Smooth muscle cell (in vitro differentiated cells): ENCODE data around the gene CHST4. TPM values are rescaled to one million over a fixed set of nuclear protein-coding genes. Genes with fewer than 3 reads are reported as not detected.

Experiments
- DNase-seq: peaks from one replicate; lab custom pipeline; 2025; ENCODE audit not compliant: unreplicated experiment; lab: John Stamatoyannopoulos, UW
- H2AFZ ChIP-seq: fragments of 200-600 bp; sonication (generic); 2 replicates; pipeline ENCODE4 v1.6.0; 2016; ENCODE audit warnings: antibody characterized with exemption, low read depth, mild to moderate bottlenecking
- H3F3A ChIP-seq: fragments of 200-600 bp; sonication (generic); 2 replicates; pipeline ENCODE4 v1.6.0; 2017; ENCODE audit warnings: antibody characterized with exemption, low read depth
- H3K27ac ChIP-seq: fragments of 200-600 bp; sonication (generic); 2 replicates; pipeline ENCODE4 v1.5.1; 2016; ENCODE audit warnings: low read depth, mild to moderate bottlenecking
- H3K27me3 ChIP-seq: fragments of 200-600 bp; sonication (generic); 2 replicates; pipeline ENCODE4 v1.6.1; 2016; ENCODE audit warnings: low read depth, mild to moderate bottlenecking
- H3K36me3 ChIP-seq: fragments of 200-600 bp; sonication (generic); 2 replicates; pipeline ENCODE4 v1.5.1; 2016; ENCODE audit warnings: low read depth
- H3K4me1 ChIP-seq: fragments of 200-600 bp; sonication (generic); 2 replicates; pipeline ENCODE4 v1.5.1; 2016; ENCODE audit warnings: low read depth
- H3K4me2 ChIP-seq: fragments of 200-600 bp; sonication (generic); 2 replicates; pipeline ENCODE4 v1.6.0; 2016; ENCODE audit warnings: mild to moderate bottlenecking
- H3K4me3 ChIP-seq: fragments of 200-600 bp; sonication (generic); 2 replicates; pipeline ENCODE4 v1.5.1; 2016; ENCODE audit warnings: mild to moderate bottlenecking
- H3K79me2 ChIP-seq: fragments of 200-600 bp; sonication (generic); 2 replicates; pipeline ENCODE4 v1.6.0; 2016; ENCODE audit warnings: low read depth, mild to moderate bottlenecking
- H3K9ac ChIP-seq: fragments of 200-600 bp; sonication (generic); 2 replicates; pipeline ENCODE4 v1.6.0; 2016; ENCODE audit warnings: low read depth
- H3K9me3 ChIP-seq: fragments of 200-600 bp; sonication (generic); replicated peaks from 2 replicates; pipeline ENCODE4 v1.5.1; 2016; ENCODE audit warnings: low read depth
- H4K20me1 ChIP-seq: fragments of 200-600 bp; sonication (generic); 2 replicates; pipeline ENCODE4 v1.6.0; 2016; ENCODE audit warnings: low read depth
- CTCF ChIP-seq: fragments of 200-600 bp; sonication (generic); IDR thresholded peaks from 2 replicates; pipeline ENCODE4 v1.5.1; 2017; ENCODE audit warnings: borderline replicate concordance, mild to moderate bottlenecking, antibody characterized with exemption; ENCODE audit not compliant: insufficient read depth, poor library complexity, severe bottlenecking
- WGBS: methylation state at CpG from one replicate; pipeline ENCODE4 v1.1.7; 2016; ENCODE audit warnings: low lambda C conversion rate; 5-methylcytosine and 5-hydroxymethylcytosine counted together
- polyA plus RNA-seq: library from polyadenylated mRNA; unstranded; fragments of >200 nt; fragmentation: Nextera tagmentation; extraction: Ambion mirVana; gene quantifications from 2 replicates; pipeline ENCODE4 v1.2.1, GENCODE V29; 2016
- total RNA-seq: library from RNA; depleted of rRNA; stranded (reverse); fragments of >200 nt; gene quantifications from 2 replicates; pipeline ENCODE4 v1.2.3, GENCODE V29; 2014

The CHST4 gene
- total and polyA plus RNA-seq, 2 experiments from 2014 or later: not detected

GRCh38 chr16:71480956-71481355, 45.3 kb upstream of the CHST4 start:
- H2AFZ ChIP-seq: no peak overlapping the region
- peaks cover 4% of the 10 kb centered on the region for H3K4me1 ChIP-seq
- no peak overlapping the region for H3K4me3 ChIP-seq
- no peaks in the 10 kb centered on the region for H3K9me3 ChIP-seq
- no peak overlapping the region for H3K9ac ChIP-seq
- no peaks in the 10 kb centered on the region for H4K20me1 ChIP-seq
- no peak for TF ChIP-seq CTCF
- 95% methylated on average over 2 of the region's 2 CpGs for WGBS
- H3K27ac ChIP-seq: no peak overlapping the region
- H3K27me3 ChIP-seq: no peaks in the 10 kb centered on the region
- DNase-seq: no peak
- no peaks in the 10 kb centered on the region for H3K36me3 ChIP-seq
- H3K79me2 ChIP-seq: no peaks in the 10 kb centered on the region
- no peak overlapping the region for H3K4me2 ChIP-seq
- H3F3A ChIP-seq: peaks cover 4% of the 10 kb centered on the region

DNA sequence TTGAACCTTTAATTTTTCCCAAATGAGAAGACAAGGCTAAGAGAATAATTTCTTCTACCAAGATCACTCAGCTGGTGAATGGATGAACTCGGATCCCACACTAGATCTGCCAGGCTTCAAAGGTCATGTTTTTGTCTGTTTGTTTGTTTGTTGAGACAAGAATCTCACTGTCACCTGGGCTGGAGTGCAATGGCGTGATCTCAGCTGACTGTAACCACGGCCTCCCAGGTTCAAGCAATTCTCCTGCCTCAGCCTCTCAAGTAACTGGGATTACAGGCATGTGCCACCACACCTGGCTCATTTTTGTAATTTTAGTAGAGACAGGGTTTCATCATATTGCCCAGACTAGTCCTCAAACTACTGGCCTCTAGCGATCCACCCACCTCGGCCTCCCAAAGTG, 43.7 kb upstream of the CHST4 start:
- H3F3A ChIP-seq: peaks cover 4% of the 10 kb centered on the region
- WGBS: 90% methylated on average over 5 of the region's 5 CpGs

DNA sequence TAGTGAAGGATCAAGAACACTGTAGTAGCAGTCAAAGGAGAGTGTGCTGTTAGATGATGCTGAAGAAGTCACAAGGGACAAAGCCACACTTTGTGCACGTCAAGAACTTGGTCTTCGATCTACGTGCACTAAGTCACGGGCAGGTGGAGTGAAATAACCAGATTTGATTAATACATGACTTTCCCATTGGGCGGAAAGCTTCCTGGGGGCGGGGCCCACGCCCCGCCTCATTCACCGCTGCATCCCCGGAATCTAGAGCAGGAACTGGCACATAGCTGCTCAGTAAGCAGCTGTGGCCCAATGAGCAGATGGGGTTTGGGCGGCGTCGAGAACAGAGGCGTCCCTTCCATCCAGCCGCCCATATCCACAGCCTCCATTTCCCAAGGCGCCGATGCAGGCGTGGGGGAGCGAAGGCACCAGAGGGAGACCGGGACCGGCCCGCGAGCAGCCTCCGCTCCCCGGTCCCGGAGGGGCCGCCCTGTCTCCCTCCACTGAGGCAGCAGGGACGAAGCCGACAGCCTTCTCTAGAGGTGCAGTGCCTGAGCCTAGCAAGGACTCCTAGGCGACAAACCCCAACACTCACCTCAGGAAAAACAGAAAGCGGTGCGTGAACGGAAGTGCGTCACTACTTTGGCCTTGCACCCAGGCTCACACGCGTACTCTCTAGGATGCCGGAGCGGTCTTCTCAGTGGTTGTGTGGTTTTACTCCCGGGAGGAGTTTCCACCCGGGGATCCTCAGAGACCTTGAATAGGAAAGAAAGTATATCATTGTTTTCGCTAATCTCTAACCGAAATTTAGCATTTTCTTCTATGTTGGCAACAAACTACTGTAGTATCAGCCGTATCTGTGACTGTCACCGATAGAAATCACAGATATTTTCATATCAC, 42.0 kb upstream of the CHST4 start:
- Histone ChIP-seq H3F3A (peaks cover 4% of the 10 kb centered on the region), H3K4me3 (peak overlapping the region; percentile 91), H3K9ac (peak overlapping the region; percentile 91), H3K4me1 (peaks cover 4% of the 10 kb centered on the region), H3K27me3 (no peaks in the 10 kb centered on the region), H2AFZ (peak overlapping the region; percentile 100), H3K9me3 (no peaks in the 10 kb centered on the region), H4K20me1 (no peaks in the 10 kb centered on the region), H3K4me2 (peak overlapping the region; percentile 83), H3K36me3 (no peaks in the 10 kb centered on the region), H3K79me2 (no peaks in the 10 kb centered on the region), H3K27ac (peak overlapping the region; percentile 92)
- WGBS: 2% methylated on average over 44 of the region's 44 CpGs
- TF ChIP-seq CTCF: no peak
- DNase-seq: peak; percentile 22

More for the DNA sequence above, 43.7 kb upstream of the CHST4 start:
- H3K9me3 ChIP-seq: no peaks in the 10 kb centered on the region
- no peaks in the 10 kb centered on the region for H4K20me1 ChIP-seq
- H3K27ac ChIP-seq: no peak overlapping the region
- H3K4me3 ChIP-seq: no peak overlapping the region
- H3K4me1 ChIP-seq: peaks cover 4% of the 10 kb centered on the region
- no peak overlapping the region for H3K4me2 ChIP-seq
- H3K27me3 ChIP-seq: no peaks in the 10 kb centered on the region
- no peak for DNase-seq
- no peak overlapping the region for H2AFZ ChIP-seq
- no peak for TF ChIP-seq CTCF
- no peaks in the 10 kb centered on the region for H3K79me2 ChIP-seq
- no peak overlapping the region for H3K9ac ChIP-seq
- H3K36me3 ChIP-seq: no peaks in the 10 kb centered on the region
